Neural cell (in vitro differentiated cells): ENCODE data around the gene FCAR.

Experiments
- EP300 ChIP-seq: fragments of 450-650 bp; conservative IDR thresholded peaks from 2 replicates; pipeline ENCODE4 v1.6.1; 2014; ENCODE audit warnings: antibody characterized with exemption, mild to moderate bottlenecking, moderate library complexity; ENCODE audit not compliant: poor library complexity, severe bottlenecking
- EZH2 ChIP-seq: fragments of 200-600, 300-800 bp; shearing (Covaris generic), sonication (generic); IDR thresholded peaks from 2 replicates; pipeline ENCODE4 v1.6.1; 2014; ENCODE audit warnings: antibody characterized with exemption, low read length, borderline replicate concordance, mild to moderate bottlenecking; ENCODE audit not compliant: insufficient read depth, poor library complexity, severe bottlenecking
- MXI1 ChIP-seq: fragments of 450-650 bp; conservative IDR thresholded peaks from 2 replicates; pipeline ENCODE4 v1.6.1; 2014; ENCODE audit warnings: antibody characterized with exemption, mild to moderate bottlenecking; ENCODE audit not compliant: poor library complexity, severe bottlenecking
- POLR2AphosphoS5 ChIP-seq: IDR thresholded peaks from 2 replicates; pipeline ENCODE4 v1.6.1; 2012
- RAD21 ChIP-seq: fragments of 450-650 bp; conservative IDR thresholded peaks from 2 replicates; pipeline ENCODE4 v1.6.1; 2014; ENCODE audit warnings: antibody characterized with exemption, mild to moderate bottlenecking, moderate library complexity
- SMC3 ChIP-seq: fragments of 450-650 bp; conservative IDR thresholded peaks from 2 replicates; pipeline ENCODE4 v1.6.1; 2014; ENCODE audit warnings: antibody characterized with exemption, mild to moderate bottlenecking, moderate library complexity; ENCODE audit not compliant: poor library complexity
- TAF1 ChIP-seq: IDR thresholded peaks from 2 replicates; pipeline ENCODE4 v1.6.1; 2012; ENCODE audit warnings: low read depth
- TF ChIP-seq, protein P1 (sequence below): fragments of 450-650 bp; IDR thresholded peaks from 2 replicates; pipeline ENCODE4 v1.5.1; 2014; ENCODE audit warnings: antibody characterized with exemption, mild to moderate bottlenecking, moderate library complexity; ENCODE audit not compliant: poor library complexity, severe bottlenecking
- TF ChIP-seq, protein P2 (sequence below): IDR thresholded peaks from 2 replicates; pipeline ENCODE4 v1.6.1; 2012; ENCODE audit warnings: borderline replicate concordance

DNA sequence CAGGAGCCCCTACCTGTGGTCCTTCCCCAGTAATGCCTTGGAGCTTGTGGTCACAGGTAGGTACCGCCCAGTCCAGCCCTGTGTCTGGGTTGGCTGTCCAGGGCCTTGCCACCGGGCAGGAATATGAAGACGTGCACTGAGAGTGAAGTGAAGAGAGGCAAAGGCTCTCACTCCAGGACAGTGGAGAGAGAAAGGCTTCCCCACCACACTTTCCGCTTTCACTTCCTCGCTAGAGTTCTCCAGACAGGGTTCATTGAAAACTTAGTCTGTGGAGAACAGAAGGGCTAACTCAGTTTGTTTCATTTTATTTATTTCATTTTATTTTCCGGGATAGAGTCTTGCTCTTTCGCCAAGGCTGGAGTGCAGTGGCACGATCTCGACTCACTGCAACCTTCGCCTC, 14.2 kb downstream of the FCAR start:
- no peak for TF ChIP-seq RAD21
- TF ChIP-seq POLR2AphosphoS5: no peak
- TF ChIP-seq, protein P1, sequence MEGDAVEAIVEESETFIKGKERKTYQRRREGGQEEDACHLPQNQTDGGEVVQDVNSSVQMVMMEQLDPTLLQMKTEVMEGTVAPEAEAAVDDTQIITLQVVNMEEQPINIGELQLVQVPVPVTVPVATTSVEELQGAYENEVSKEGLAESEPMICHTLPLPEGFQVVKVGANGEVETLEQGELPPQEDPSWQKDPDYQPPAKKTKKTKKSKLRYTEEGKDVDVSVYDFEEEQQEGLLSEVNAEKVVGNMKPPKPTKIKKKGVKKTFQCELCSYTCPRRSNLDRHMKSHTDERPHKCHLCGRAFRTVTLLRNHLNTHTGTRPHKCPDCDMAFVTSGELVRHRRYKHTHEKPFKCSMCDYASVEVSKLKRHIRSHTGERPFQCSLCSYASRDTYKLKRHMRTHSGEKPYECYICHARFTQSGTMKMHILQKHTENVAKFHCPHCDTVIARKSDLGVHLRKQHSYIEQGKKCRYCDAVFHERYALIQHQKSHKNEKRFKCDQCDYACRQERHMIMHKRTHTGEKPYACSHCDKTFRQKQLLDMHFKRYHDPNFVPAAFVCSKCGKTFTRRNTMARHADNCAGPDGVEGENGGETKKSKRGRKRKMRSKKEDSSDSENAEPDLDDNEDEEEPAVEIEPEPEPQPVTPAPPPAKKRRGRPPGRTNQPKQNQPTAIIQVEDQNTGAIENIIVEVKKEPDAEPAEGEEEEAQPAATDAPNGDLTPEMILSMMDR: no peak
- TF ChIP-seq EZH2: no peak
- TF ChIP-seq SMC3: no peak
- TF ChIP-seq MXI1: no peak
- no peak for TF ChIP-seq TAF1
- no peak for TF ChIP-seq EP300
- TF ChIP-seq, protein P2, sequence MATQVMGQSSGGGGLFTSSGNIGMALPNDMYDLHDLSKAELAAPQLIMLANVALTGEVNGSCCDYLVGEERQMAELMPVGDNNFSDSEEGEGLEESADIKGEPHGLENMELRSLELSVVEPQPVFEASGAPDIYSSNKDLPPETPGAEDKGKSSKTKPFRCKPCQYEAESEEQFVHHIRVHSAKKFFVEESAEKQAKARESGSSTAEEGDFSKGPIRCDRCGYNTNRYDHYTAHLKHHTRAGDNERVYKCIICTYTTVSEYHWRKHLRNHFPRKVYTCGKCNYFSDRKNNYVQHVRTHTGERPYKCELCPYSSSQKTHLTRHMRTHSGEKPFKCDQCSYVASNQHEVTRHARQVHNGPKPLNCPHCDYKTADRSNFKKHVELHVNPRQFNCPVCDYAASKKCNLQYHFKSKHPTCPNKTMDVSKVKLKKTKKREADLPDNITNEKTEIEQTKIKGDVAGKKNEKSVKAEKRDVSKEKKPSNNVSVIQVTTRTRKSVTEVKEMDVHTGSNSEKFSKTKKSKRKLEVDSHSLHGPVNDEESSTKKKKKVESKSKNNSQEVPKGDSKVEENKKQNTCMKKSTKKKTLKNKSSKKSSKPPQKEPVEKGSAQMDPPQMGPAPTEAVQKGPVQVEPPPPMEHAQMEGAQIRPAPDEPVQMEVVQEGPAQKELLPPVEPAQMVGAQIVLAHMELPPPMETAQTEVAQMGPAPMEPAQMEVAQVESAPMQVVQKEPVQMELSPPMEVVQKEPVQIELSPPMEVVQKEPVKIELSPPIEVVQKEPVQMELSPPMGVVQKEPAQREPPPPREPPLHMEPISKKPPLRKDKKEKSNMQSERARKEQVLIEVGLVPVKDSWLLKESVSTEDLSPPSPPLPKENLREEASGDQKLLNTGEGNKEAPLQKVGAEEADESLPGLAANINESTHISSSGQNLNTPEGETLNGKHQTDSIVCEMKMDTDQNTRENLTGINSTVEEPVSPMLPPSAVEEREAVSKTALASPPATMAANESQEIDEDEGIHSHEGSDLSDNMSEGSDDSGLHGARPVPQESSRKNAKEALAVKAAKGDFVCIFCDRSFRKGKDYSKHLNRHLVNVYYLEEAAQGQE: no peak
